AG04449 (cell line): Measurements from ENCODE around the gene ANTXR2.
"Not testable (repeated sequence)": the region's sequence is repeated elsewhere in the genome, so short reads cannot be mapped to it uniquely, and the experiment has no call there.

Source experiments
- CTCF ChIA-PET: fragments of 350-600 bp; formaldehyde crosslinking; extraction: SDS; loops from one replicate; lab custom pipeline; 2021; ENCODE audit warnings: antibody characterized with exemption; lab: Yijun Ruan, JAX
- POLR2A ChIA-PET: fragments of 400-600, 350-600 bp; formaldehyde crosslinking; extraction: SDS; loops from one replicate; lab custom pipeline; 2020; ENCODE audit warnings: antibody characterized with exemption, inconsistent platforms; lab: Yijun Ruan, JAX
- DNase-seq: peaks from one replicate; pipeline ENCODE4 v3.0.0-alpha.2; 2010; ENCODE audit warnings: low read depth, low spot score
- H3K4me3 ChIP-seq: 2 replicates; pipeline ENCODE4 v1.5.1; 2011; ENCODE audit warnings: low read depth, mild to moderate bottlenecking, control low read depth, low read length
- CTCF ChIP-seq: IDR thresholded peaks from one replicate; pipeline ENCODE4 v1.5.1; 2011; ENCODE audit warnings: mild to moderate bottlenecking, moderate library complexity, low read length, control low read depth, inconsistent platforms; ENCODE audit not compliant: insufficient read depth; ENCODE audit errors: missing control alignments

ANTXR2 gene

GRCh38 chr4:80072744-80073472 lies at the start of gene ANTXR2:
Gene ANTXR2 (minus strand): TSS chr4:80073229. CDS start chr4:80072560, 669 bp downstream.
- peak within 1 kb of the TSS; percentile 82 for H3K4me3 ChIP-seq
- ChIA-PET POLR2A (interaction anchor here (0.6 to 1.9 kb wide), 9 partner anchors 10 to 193 kb away, joined by 3 to 10 read pairs (median 3); partner anchors contain the start of gene FGF5), CTCF (interaction anchor here (1.2 to 3.4 kb wide), 6 partner anchors 14 to 155 kb away, joined by 3 to 19 read pairs (median 4); no protein-coding TSS in a partner anchor)
- peak; percentile 81 for DNase-seq
- no peak for TF ChIP-seq CTCF

- POLR2A ChIA-PET, H3K4me3 ChIP-seq, DNase-seq: not testable (repeated sequence)
- CTCF ChIA-PET: interaction anchor here (0.8 to 1.3 kb wide), 3 partner anchors 63 to 98 kb away, joined by 3 to 4 read pairs (median 3); no protein-coding TSS in a partner anchor
Measured at GRCh38 chr4:80121815-80122214, 48.8 kb upstream of the ANTXR2 start.

GRCh38 chr4:80119620-80120019 lies 46.6 kb upstream of the ANTXR2 start:
- DNase-seq, CTCF ChIA-PET, H3K4me3 ChIP-seq, POLR2A ChIA-PET: not testable (repeated sequence)

GRCh38 chr4:80116516-80116915 lies 43.5 kb upstream of the ANTXR2 start:
- no peak for TF ChIP-seq CTCF
- no peak overlapping the region for H3K4me3 ChIP-seq
- no peak for DNase-seq
- ChIA-PET CTCF (interaction anchor here (5.4 kb wide), 1 partner anchor 9 kb away, joined by 35 read pairs; no protein-coding TSS in a partner anchor), POLR2A (interaction anchor here (0.5 kb wide), 1 partner anchor 86 kb away, joined by 3 read pairs; no protein-coding TSS in a partner anchor)

GRCh38 chr4:80115368-80116181 lies 42.5 kb upstream of the ANTXR2 start:
- no peak for DNase-seq
- POLR2A ChIA-PET: interaction anchor here (0.5 kb wide), 1 partner anchor 87 kb away, joined by 3 read pairs; no protein-coding TSS in a partner anchor
- CTCF ChIA-PET: interaction anchor here (1.0 to 5.4 kb wide), 2 partner anchors 10 to 69 kb away, joined by 3 to 35 read pairs; no protein-coding TSS in a partner anchor
- no peak overlapping the region for H3K4me3 ChIP-seq
- no peak for TF ChIP-seq CTCF

GRCh38 chr4:80114732-80115265 lies 41.8 kb upstream of the ANTXR2 start:
- TF ChIP-seq CTCF: no peak
- no peak for DNase-seq
- no peak overlapping the region for H3K4me3 ChIP-seq
- CTCF ChIA-PET: interaction anchor here (1.0 to 5.4 kb wide), 2 partner anchors 11 to 70 kb away, joined by 3 to 35 read pairs; no protein-coding TSS in a partner anchor
- POLR2A ChIA-PET: no interaction called here

- TF ChIP-seq CTCF: no peak
- DNase-seq: no peak
- no peak overlapping the region for H3K4me3 ChIP-seq
- ChIA-PET CTCF (interaction anchor here (5.4 kb wide), 1 partner anchor 12 kb away, joined by 35 read pairs; no protein-coding TSS in a partner anchor), POLR2A (no interaction called here)
Measured at GRCh38 chr4:80113615-80114014, 40.6 kb upstream of the ANTXR2 start.
